GM18909 (cell line): ENCODE data around the gene KCND1.
A peak's percentile ranks its signal among the peaks of the same experiment; 100 is the strongest.

Source experiments
- ATAC-seq: cut with Tn5 transposase; IDR thresholded peaks from one replicate; pipeline ENCODE4 v1.9.1; 2021; ENCODE audit warnings: mild to moderate bottlenecking; ENCODE audit not compliant: unreplicated experiment, poor library complexity

KCND1 gene

GRCh38 chrX:48975541-48975940 lies 3.9 kb upstream of the KCND1 start:
- ATAC-seq: no peak

- ATAC-seq: no peak
Measured at GRCh38 chrX:48975041-48975440, 3.4 kb upstream of the KCND1 start.

- ATAC-seq: no peak
Measured at GRCh38 chrX:48974574-48974973, 2.9 kb upstream of the KCND1 start.

- ATAC-seq: no peak
Measured at GRCh38 chrX:48974033-48974432, 2.4 kb upstream of the KCND1 start.

GRCh38 chrX:48972220-48973164 lies 848 bp upstream of the KCND1 start:
- no peak for ATAC-seq

- no peak for ATAC-seq
Measured at GRCh38 chrX:48969471-48969870, 2.2 kb downstream of the KCND1 start.

GRCh38 chrX:48968377-48968776 lies 3.3 kb downstream of the KCND1 start:
- no peak for ATAC-seq

- ATAC-seq: no peak
Measured at GRCh38 chrX:48966796-48967579, 4.7 kb downstream of the KCND1 start.

GRCh38 chrX:48965959-48966358 lies 5.7 kb downstream of the KCND1 start:
- no peak for ATAC-seq

- no peak for ATAC-seq
Measured at GRCh38 chrX:48961585-48962091, 10.0 kb downstream of the KCND1 start.

- no peak for ATAC-seq
Measured at GRCh38 chrX:48960291-48960690, 11.4 kb downstream of the KCND1 start.

- no peak for ATAC-seq
Measured at GRCh38 chrX:48958635-48959094, 13.0 kb downstream of the KCND1 start.

- peak; percentile 85 for ATAC-seq
Measured at GRCh38 chrX:48957827-48958634, 13.6 kb downstream of the KCND1 start.

GRCh38 chrX:48957477-48957826 lies 14.2 kb downstream of the KCND1 start, which contains the start of gene OTUD5:
TSS of gene OTUD5 (minus strand) at chrX:48957607. CDS start at chrX:48957570, 37 bp downstream.
- peak; percentile 47 for ATAC-seq

GRCh38 chrX:48956728-48957414 lies 14.8 kb downstream of the KCND1 start:
- ATAC-seq: no peak

GRCh38 chrX:48948589-48948988 lies 23.1 kb downstream of the KCND1 start:
- no peak for ATAC-seq

- peak; percentile 65 for ATAC-seq
Measured at GRCh38 chrX:48945517-48946348, 25.9 kb downstream of the KCND1 start.

- ATAC-seq: no peak
Measured at GRCh38 chrX:48942895-48943294, 28.7 kb downstream of the KCND1 start.
